Transverse colon (tissue), 3 donors: ENCODE data around the gene TECPR1.

Experiments
- EP300 ChIP-seq: sonication (generic); formaldehyde crosslinking; IDR thresholded peaks from one replicate; pipeline ENCODE4 v1.6.1; 2017; ENCODE audit warnings: antibody characterized with exemption, low read depth
- POLR2A ChIP-seq: fragments of 450-650 bp; IDR thresholded peaks from one replicate; pipeline ENCODE4 v1.6.1; 2016; ENCODE audit warnings: antibody characterized with exemption, mild to moderate bottlenecking, moderate library complexity
- TF ChIP-seq, protein P1 (sequence below), 5 experiments: fragments of 200-600 bp in 3 of 5; fragments of 450-650 bp in 2 of 5; sonication (generic) in 3 of 5; IDR thresholded peaks; 1 replicate in 2 of 5; 2 replicates in 3 of 5; pipeline ENCODE4 v1.5.1; 2016 to 2017; ENCODE audit warnings: antibody characterized with exemption in 5 of 5, inconsistent platforms in 3 of 5, mild to moderate bottlenecking in 2 of 5, moderate library complexity in 1 of 5

DNA sequence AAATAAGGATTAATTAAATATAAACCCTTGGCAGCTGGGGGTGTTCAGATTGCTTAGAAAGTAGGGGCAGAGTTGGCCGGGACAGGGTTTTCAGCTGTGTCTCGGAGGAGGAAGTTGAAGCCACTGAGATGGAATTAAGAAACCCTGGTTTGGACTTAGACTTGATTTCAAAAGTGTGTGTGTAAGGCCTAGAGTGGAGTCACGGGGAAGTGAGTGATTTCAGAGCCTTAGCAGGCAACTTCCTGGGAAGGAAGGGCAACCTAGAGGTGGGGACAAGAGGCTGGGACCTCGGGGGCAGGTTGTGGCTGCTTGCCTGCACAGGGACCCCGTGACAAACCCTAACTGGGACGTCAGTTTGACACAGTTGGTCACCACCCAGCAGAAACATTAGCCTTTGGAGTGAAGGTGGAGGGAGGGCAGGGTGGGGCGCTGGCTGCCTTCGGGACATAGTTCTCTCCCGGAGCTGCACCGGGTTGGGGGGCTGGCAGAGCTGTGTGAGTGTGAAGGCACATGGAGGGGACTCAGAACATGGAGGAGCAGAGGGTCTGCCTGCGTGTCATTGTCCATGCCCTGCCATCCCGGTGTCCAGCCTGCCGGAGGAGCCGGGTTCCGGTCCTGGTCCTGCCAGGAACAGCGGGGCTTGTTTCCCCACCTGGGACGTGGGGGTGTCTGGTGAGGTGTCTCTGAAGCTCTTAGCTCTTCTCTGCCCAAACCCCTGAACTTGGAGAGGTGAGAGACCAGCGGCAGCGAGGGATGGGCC lies 31.3 kb upstream of the TECPR1 start:
- TF ChIP-seq, protein P1, sequence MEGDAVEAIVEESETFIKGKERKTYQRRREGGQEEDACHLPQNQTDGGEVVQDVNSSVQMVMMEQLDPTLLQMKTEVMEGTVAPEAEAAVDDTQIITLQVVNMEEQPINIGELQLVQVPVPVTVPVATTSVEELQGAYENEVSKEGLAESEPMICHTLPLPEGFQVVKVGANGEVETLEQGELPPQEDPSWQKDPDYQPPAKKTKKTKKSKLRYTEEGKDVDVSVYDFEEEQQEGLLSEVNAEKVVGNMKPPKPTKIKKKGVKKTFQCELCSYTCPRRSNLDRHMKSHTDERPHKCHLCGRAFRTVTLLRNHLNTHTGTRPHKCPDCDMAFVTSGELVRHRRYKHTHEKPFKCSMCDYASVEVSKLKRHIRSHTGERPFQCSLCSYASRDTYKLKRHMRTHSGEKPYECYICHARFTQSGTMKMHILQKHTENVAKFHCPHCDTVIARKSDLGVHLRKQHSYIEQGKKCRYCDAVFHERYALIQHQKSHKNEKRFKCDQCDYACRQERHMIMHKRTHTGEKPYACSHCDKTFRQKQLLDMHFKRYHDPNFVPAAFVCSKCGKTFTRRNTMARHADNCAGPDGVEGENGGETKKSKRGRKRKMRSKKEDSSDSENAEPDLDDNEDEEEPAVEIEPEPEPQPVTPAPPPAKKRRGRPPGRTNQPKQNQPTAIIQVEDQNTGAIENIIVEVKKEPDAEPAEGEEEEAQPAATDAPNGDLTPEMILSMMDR (IDR thresholded peaks at IDR 0.05): no peak
- TF ChIP-seq POLR2A: peak; percentile 68
- no peak for TF ChIP-seq EP300
